Ascending aorta (tissue), 2 donors: ENCODE data around the gene SNAP47. TPM values are rescaled to one million over a fixed set of nuclear protein-coding genes. Genes with fewer than 3 reads are reported as not detected.

Source experiments
- DNase-seq, 2 donors: peaks; one replicate each; pipeline ENCODE4 v3.0.0-alpha.2; 2019; ENCODE audit warnings: low spot score in 2 of 2
- H3K27ac ChIP-seq, 2 donors: fragments of 200-600 bp; sonication (generic); one replicate each; pipeline ENCODE4 v1.5.1; 2016 to 2017; ENCODE audit warnings: mild to moderate bottlenecking in 1 of 2
- H3K27me3 ChIP-seq: fragments of 200-600 bp; sonication (generic); one replicate; pipeline ENCODE4 v1.5.1; 2017
- H3K36me3 ChIP-seq, 2 donors: fragments of 200-600 bp; sonication (generic); one replicate each; pipeline ENCODE4 v1.5.1; 2016
- H3K4me1 ChIP-seq, 2 donors: fragments of 200-600 bp; sonication (generic); one replicate each; pipeline ENCODE4 v1.5.1; 2016 to 2017; ENCODE audit warnings: mild to moderate bottlenecking in 1 of 2
- H3K4me3 ChIP-seq, 2 donors: fragments of 200-600 bp; sonication (generic); one replicate each; pipeline ENCODE4 v1.5.1; 2016 to 2017; ENCODE audit warnings: mild to moderate bottlenecking in 1 of 2
- H3K9me3 ChIP-seq, 2 donors: fragments of 200-600 bp; sonication (generic); one replicate each; pipeline ENCODE4 v1.5.1; 2016
- CTCF ChIP-seq, 3 experiments: fragments of 200-600 bp in 2 of 3; fragments of 450-650 bp in 1 of 3; sonication (generic) in 2 of 3; IDR thresholded peaks; one replicate each; pipeline ENCODE4 v1.5.1; 2016 to 2019; ENCODE audit warnings: antibody characterized with exemption in 3 of 3, mild to moderate bottlenecking in 1 of 3, moderate library complexity in 1 of 3
- intact Hi-C: fragments of 100-400 bp; cut with DNase I; formaldehyde crosslinking; loops from one replicate; pipeline ENCODE4 v1.15.1; 2023
- total RNA-seq: library from RNA; depleted of rRNA; stranded (reverse); fragments of >200 nt; gene quantifications from one replicate; pipeline ENCODE4 v1.1.0, GENCODE V29; 2016

The SNAP47 gene
- total RNA-seq, 1 donor from 2014 or later = 54.0 TPM

- H3K4me1 ChIP-seq = peaks cover 0 to 6% of the 10 kb centered on the region in 2 donors
- intact Hi-C loops = no loop called here
- peaks cover 9% of the 10 kb centered on the region in 2 donors for H3K36me3 ChIP-seq
- TF ChIP-seq CTCF (IDR thresholded peaks at IDR 0.05) = no peak
- no peak overlapping the region for H3K4me3 ChIP-seq
- DNase-seq = no peak
- no peak overlapping the region for H3K27ac ChIP-seq
- no peaks in the 10 kb centered on the region for H3K9me3 ChIP-seq
- no peaks in the 10 kb centered on the region for H3K27me3 ChIP-seq
Observed at GRCh38 chr1:227744668-227745067, 9.4 kb downstream of the SNAP47 start.

- no peak overlapping the region for H3K4me3 ChIP-seq
- H3K4me1 ChIP-seq = peaks cover 0 to 6% of the 10 kb centered on the region in 2 donors
- no peaks in the 10 kb centered on the region for H3K27me3 ChIP-seq
- H3K36me3 ChIP-seq = peaks cover 12 to 14% of the 10 kb centered on the region in 2 donors
- no peak for TF ChIP-seq CTCF (IDR thresholded peaks at IDR 0.05)
- no peaks in the 10 kb centered on the region for H3K9me3 ChIP-seq
- no peak for DNase-seq
- intact Hi-C loops = no loop called here
- no peak overlapping the region for H3K27ac ChIP-seq
Observed at GRCh38 chr1:227745568-227746265, 10.5 kb downstream of the SNAP47 start.

- Histone ChIP-seq H3K27ac (no peak overlapping the region), H3K36me3 (peaks cover 12 to 15% of the 10 kb centered on the region in 2 donors)
Observed at GRCh38 chr1:227746676-227747075, 11.4 kb downstream of the SNAP47 start.

GRCh38 chr1:227747382-227747781 lies 12.1 kb downstream of the SNAP47 start:
- Histone ChIP-seq H3K4me3 (no peak overlapping the region), H3K27me3 (no peaks in the 10 kb centered on the region), H3K9me3 (no peaks in the 10 kb centered on the region), H3K36me3 (peaks cover 12 to 15% of the 10 kb centered on the region in 2 donors), H3K27ac (no peak overlapping the region), H3K4me1 (peaks cover 0 to 6% of the 10 kb centered on the region in 2 donors)
- no peak for DNase-seq
- no peak for TF ChIP-seq CTCF (IDR thresholded peaks at IDR 0.05)
- intact Hi-C loops = no loop called here

More at GRCh38 chr1:227746676-227747075, 11.4 kb downstream of the SNAP47 start:
- Histone ChIP-seq H3K4me3 (no peak overlapping the region), H3K27me3 (no peaks in the 10 kb centered on the region), H3K4me1 (peaks cover 0 to 6% of the 10 kb centered on the region in 2 donors), H3K9me3 (no peaks in the 10 kb centered on the region)
- TF ChIP-seq CTCF (IDR thresholded peaks at IDR 0.05) = no peak
- no peak for DNase-seq
- intact Hi-C loops = no loop called here

GRCh38 chr1:227747948-227748495 lies 12.8 kb downstream of the SNAP47 start:
- peaks cover 0 to 6% of the 10 kb centered on the region in 2 donors for H3K4me1 ChIP-seq
- H3K27ac ChIP-seq = peak overlapping the region in 1 of 2 donors; percentile 50
- no peak overlapping the region for H3K4me3 ChIP-seq
- intact Hi-C loops = no loop called here
- DNase-seq = no peak
- TF ChIP-seq CTCF (IDR thresholded peaks at IDR 0.05) = no peak
- no peaks in the 10 kb centered on the region for H3K9me3 ChIP-seq
- H3K27me3 ChIP-seq = no peaks in the 10 kb centered on the region
- H3K36me3 ChIP-seq = peaks cover 12 to 15% of the 10 kb centered on the region in 2 donors
